GM18909 (cell line): ENCODE measurements around the gene IL9.

ENCODE experiments used
- ATAC-seq: cut with Tn5 transposase; IDR thresholded peaks from one replicate; pipeline ENCODE4 v1.9.1; 2021; ENCODE audit warnings: mild to moderate bottlenecking; ENCODE audit not compliant: unreplicated experiment, poor library complexity

IL9 gene

DNA sequence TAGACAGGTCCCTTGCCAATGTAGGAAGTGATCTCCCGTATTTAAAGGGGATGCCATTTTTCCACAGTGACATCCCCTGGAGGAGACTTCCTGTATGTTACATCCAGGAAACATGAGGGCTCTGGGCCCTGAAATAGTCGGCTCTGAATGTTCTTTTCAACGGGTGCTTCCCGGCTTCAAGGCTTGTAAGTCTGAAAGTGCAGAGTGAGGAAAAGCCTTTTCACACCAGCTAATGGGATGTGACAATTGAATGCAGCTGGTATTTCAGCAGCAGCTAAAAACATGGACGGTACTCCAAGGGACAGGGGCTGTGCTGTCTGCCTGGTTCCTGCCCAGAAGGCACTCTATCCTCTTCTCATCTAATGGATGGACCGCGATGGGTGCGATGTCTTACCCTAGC is 1.4 kb downstream of the IL9 start:
- ATAC-seq: no peak

DNA sequence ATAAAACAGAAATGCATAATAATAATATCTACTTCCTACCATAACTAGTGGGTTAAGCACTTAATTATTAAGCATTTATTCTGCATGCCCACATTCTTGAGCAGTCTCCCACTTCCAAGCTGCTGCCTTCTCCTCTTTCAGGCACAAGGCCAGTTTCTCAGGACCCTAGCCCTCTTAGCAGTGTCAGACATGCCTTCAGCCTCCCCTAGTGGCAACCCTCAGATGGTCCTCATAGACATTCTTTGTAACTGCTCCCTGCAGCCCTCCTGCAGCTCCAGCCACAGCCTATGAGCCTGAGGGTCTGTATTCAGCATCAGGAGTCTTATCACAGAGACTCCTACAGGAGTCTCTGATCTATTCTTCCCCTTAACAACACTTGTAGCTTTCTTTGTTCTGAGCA is 3.9 kb downstream of the IL9 start:
- ATAC-seq: no peak

GRCh38 chr5:135891268-135891667 is 4.4 kb downstream of the IL9 start:
- ATAC-seq: no peak

DNA sequence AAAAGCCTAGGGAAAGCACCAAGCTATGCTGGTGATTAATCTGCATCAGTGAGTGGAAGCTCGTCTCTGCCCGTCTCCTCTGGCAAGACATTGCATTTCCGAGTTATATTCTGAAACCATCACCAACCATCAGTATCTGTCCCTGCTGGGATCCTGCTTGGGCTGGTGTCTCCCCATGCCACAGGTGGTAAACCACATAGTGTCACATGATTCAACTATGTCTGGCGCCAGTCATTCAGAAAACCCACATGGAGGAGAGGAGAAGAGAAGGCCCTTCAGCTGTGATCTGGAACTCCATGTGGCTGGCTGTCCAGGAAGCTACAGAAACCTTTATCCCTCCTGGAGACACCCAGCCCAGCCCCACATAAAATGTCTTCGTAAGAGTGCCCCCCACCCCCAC is 4.8 kb downstream of the IL9 start:
- no peak for ATAC-seq

DNA sequence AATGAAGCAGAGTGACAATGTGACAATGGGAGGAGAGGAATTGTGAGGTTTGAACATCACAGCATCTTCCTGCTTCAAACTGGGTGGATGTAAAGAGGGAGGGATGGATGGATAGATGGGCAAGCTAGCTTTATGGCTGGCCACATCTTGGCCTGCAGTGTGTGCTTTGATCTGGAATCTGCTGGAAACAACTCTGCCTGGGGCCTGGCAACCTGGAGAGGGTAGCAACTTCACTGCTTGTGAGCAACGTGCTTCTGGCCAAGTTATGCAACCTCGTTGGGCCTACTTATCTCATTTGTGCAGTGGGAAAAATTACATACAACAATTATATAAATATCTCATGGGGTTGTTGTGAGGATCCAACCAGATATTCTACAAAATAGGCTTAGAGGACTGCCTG is 5.3 kb downstream of the IL9 start:
- no peak for ATAC-seq

DNA sequence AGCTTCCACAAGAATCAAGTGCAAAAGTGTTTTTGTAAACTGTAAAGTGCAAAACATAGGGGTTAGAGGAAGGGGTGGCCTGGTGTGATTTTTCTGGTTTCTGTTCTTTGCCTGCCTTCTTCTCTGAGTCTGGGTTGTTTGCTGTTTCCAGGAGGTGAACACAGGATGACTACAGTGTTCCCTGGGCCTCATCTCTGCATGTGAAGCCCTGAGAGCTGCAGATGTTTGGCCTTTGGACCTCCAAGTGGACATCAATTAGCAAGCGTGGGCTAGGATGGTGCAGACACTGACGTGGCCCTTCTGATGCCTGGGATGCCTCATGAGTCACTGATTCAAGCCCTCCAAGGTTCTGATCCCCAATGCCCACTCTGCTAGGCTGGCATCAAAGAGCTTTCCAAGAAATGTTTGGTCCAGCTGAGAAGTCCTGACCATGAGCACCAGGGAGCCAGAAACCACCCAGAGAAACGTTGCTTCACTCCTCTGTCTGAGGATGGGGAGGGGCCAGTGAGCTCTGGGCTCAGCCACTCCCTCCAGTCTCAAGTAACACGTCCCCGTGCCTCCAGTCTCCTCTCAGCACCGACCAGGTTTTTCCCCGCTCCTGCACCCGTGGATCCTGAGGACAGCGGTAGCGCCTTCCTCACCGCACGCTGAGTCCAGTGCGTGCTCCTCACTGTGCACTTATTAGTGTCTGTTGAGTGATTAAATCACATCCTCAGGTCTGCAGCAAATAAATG is 7.6 kb downstream of the IL9 start:
- ATAC-seq: no peak

- ATAC-seq: peak; percentile 90
Observed at GRCh38 chr5:135887447-135887864, 8.2 kb downstream of the IL9 start.

DNA sequence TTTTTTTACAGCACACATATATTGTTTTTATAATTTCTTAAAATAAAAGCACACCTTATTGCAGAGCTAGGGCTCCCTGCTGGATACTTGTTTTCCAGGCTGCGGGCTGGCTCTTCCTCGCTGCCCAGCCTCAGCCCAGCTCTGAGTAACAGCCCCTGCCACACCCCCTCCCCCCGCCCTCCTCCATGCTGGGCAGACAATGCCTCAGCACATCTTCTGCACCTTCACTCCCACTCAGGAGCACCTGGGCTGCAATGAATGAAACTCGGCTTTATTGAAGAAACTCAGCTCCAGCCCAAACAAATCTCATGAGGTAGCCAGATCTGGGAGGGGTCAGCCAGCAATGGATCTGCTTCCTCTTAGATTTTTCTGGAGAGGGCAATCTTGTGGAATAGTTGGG is 9.5 kb downstream of the IL9 start:
- no peak for ATAC-seq

DNA sequence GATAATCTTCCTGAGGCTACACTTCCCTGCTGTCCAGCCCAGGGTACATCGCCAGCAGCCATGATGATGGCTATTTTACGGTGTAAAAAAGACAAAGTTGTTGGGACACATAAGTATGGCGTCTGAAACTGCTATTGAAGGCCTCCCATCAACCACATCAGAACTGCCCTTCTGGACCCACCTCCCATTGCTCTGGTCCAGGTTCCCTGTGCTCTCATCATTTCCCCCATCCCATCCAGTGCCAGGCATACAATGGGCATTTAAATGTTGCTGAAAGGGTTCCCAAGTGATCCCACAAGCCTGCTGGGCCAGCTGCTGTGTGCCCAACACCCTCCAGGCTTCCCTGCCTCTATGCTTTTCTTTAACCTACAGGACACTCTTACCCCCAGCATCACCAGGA is 10.6 kb downstream of the IL9 start:
- ATAC-seq: no peak

- no peak for ATAC-seq
Observed at GRCh38 chr5:135883441-135883840, 12.2 kb downstream of the IL9 start.

DNA sequence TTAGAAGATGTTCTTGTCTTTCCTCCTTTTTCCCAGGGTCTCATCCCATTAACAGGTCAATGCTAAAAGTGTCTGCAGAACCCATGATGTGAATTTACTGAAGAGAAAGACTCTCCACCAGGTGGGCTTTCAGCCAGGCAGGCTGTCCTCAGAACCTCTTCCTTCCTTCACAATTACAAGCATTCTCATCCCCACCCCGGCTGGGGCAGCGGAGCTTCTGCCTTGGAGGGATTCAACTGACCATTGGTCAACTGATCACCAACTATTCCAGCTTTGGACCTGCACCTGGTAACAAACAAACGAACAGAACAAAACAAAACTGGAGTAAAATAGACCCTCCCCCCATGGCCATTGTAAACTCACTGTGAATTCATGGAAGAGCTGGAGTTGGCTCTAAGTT is 12.6 kb downstream of the IL9 start:
- ATAC-seq: no peak

GRCh38 chr5:135881819-135882218 is 13.8 kb downstream of the IL9 start:
- no peak for ATAC-seq

DNA sequence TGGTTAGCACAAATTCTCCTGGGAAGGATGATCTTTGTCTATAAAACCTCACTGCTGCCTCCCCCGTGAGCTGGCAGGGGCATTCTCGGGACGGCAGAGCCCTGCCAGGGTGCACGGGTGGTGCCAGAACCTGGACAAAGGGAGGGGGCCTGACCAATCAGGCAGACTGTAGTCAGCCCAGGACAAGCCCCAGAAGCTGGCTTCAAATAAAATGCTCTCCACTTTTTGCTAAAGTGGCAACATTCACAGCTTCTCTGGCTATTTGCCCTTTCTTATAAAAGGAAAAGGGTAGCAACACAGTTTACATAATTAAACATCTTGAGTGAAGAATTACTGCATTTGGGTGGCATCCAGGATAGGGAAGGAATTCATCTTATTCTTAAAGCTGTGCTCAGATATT is 14.4 kb downstream of the IL9 start:
- no peak for ATAC-seq

- no peak for ATAC-seq
Observed at GRCh38 chr5:135880801-135881200, 14.8 kb downstream of the IL9 start.

DNA sequence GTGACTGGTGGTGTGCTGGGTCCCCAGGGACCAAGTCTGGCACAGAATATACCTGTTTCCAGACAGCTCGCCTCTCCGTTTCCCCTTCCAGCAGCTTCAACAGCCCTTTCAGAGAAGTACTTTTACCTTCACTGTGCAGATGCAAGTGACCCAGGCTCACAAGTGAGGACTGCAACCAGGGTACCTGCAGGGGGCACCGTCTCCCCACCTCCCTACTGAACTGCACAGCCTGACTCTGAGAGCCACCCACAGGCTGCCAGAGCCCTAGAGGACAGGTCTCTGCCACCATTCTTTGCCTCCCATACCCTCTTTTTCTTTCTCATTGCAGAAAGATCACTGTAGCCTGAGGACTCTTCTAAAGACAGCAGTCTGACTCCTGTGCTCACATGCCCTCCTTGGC is 15.4 kb downstream of the IL9 start:
- no peak for ATAC-seq

DNA sequence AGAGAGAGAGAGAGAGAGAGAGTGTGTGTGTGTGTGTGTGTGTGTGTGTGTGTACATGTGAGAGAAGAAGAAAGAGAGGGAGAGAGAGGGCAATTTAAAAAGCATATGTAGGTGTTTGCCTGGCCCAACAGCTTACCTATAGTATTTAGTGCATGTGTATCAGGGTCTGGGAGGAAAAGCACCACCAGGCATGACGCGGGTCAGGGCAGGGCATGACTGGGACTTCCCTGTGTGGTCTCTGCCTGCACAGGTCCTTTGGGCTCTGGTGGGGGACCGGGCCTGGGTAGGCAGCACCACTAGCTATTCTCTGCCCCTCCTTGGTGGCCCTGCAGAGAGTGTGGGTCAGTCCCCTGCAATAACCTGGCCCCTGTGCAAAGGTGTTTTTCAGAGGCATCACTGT is 16.1 kb downstream of the IL9 start:
- no peak for ATAC-seq

DNA sequence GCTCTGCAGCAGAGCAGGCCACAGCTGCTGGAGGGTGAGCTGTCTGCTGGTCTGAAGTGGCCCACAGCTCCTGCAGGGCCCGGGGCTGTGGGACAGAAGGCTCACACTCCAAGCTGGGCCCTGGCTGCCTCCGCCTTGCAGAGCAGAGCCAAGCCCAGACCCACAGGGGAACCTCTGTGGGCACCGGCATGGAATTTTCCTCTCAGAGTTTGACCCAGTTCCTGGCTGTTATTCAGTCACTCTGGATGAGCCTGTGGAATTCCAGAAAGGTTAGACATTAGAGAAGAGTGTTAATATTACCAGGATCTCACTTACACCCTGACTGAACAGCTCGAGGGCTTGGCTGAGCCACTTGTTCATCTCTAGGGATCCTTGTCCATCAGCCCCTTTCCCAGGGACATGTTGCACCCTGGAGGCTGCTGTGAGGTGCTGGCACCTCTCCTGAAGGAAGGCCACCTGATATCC is 17.5 kb downstream of the IL9 start:
- no peak for ATAC-seq

DNA sequence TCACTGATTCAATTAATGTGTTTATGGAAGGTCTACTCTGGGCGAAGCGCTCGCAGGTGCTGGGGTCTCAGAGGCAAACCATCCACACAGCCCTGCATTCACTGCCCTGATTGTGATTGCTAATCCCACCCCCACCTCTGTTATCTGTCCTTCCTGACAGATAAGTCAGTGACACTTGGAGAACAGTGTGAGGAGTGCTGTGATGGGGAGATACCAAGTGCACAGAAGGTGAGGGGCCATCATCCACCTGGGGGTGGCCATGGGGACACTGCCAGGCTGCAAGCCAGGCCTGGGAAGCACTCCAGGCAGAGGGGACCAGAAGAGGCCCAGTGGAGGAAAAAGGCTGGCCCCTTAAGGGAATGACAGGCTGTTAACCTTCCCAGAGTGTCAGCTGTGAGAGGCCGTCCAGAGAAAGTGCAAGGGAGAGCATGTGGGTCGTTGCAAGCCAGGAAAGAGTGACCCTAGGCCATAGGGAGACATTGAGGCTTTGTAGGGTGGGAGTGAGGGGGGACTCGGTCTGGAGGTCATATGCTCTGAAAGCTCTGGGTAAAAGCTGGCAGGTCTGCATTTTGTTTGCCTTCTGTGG is 18.0 kb downstream of the IL9 start:
- ATAC-seq: no peak

- no peak for ATAC-seq
Observed at GRCh38 chr5:135876146-135876545, 19.5 kb downstream of the IL9 start.

GRCh38 chr5:135875567-135875966 is 20.1 kb downstream of the IL9 start:
- ATAC-seq: no peak

GRCh38 chr5:135874461-135874860 is 21.2 kb downstream of the IL9 start:
- no peak for ATAC-seq

DNA sequence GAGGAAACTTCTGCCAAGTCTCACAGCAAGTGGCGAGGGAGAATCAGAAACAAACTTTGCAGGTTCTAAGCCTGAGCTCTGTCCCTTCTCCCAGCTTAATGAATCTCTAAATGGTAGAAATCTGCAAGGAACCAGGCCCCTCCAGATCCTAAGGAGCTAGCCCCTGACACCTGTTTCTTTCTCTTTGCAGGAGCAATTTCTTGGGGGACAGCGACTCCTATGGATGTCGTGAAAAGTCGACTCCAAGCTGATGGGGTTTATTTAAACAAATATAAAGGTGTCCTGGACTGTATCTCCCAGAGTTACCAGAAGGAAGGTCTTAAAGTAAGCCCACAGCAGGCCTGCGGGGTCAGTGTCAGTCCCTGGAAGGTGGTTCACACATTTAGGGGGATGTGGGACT is 21.8 kb downstream of the IL9 start:
- ATAC-seq: no peak
